Hepatocyte (in vitro differentiated cells): ENCODE data around the gene SEMA5A. TPM values are rescaled to one million over a fixed set of nuclear protein-coding genes. Genes with fewer than 3 reads are reported as not detected.
"Not testable (repeated sequence)": the region's sequence is repeated elsewhere in the genome, so short reads cannot be mapped to it uniquely, and the experiment has no call there.

ENCODE experiments used
- DNase-seq: peaks from one replicate; pipeline ENCODE4 v3.0.0-alpha.2; 2016; ENCODE audit warnings: low spot score
- H2AFZ ChIP-seq: fragments of 200-600 bp; sonication (generic); 2 replicates; pipeline ENCODE4 v1.6.0; 2016; ENCODE audit warnings: antibody characterized with exemption, mild to moderate bottlenecking
- H3K27ac ChIP-seq: fragments of 200-600 bp; sonication (generic); 2 replicates; pipeline ENCODE4 v1.5.1; 2016; ENCODE audit warnings: mild to moderate bottlenecking
- H3K27me3 ChIP-seq: fragments of 200-600 bp; sonication (generic); 2 replicates; pipeline ENCODE4 v1.6.1; 2016
- H3K36me3 ChIP-seq: fragments of 200-600 bp; sonication (generic); replicated peaks from 2 replicates; pipeline ENCODE4 v1.5.1; 2016; ENCODE audit warnings: low read depth; ENCODE audit not compliant: insufficient read depth
- H3K4me1 ChIP-seq: fragments of 200-600 bp; sonication (generic); 2 replicates; pipeline ENCODE4 v1.5.1; 2016; ENCODE audit warnings: mild to moderate bottlenecking, moderate library complexity; ENCODE audit not compliant: insufficient read depth
- H3K4me2 ChIP-seq: fragments of 200-600 bp; sonication (generic); 2 replicates; pipeline ENCODE4 v1.6.0; 2016
- H3K4me3 ChIP-seq: fragments of 200-600 bp; sonication (generic); 2 replicates; pipeline ENCODE4 v1.5.1; 2016; ENCODE audit warnings: mild to moderate bottlenecking
- H3K79me2 ChIP-seq: fragments of 200-600 bp; sonication (generic); 2 replicates; pipeline ENCODE4 v1.6.0; 2017; ENCODE audit warnings: mild to moderate bottlenecking
- H3K9me2 ChIP-seq: fragments of 200-600 bp; sonication (generic); replicated peaks from 2 replicates; pipeline ENCODE4 v1.6.0; 2017; ENCODE audit warnings: mild to moderate bottlenecking; ENCODE audit not compliant: insufficient read depth
- H3K9me3 ChIP-seq: fragments of 200-600 bp; sonication (generic); 2 replicates; pipeline ENCODE4 v1.5.1; 2016; ENCODE audit warnings: low read depth, mild to moderate bottlenecking
- H4K20me1 ChIP-seq: fragments of 200-600 bp; sonication (generic); 2 replicates; pipeline ENCODE4 v1.6.0; 2016; ENCODE audit warnings: mild to moderate bottlenecking; ENCODE audit not compliant: insufficient read depth, poor library complexity, severe bottlenecking
- CTCF ChIP-seq: fragments of 200-600 bp; sonication (generic); IDR thresholded peaks from 2 replicates; pipeline ENCODE4 v1.5.1; 2016; ENCODE audit warnings: antibody characterized with exemption, mild to moderate bottlenecking; ENCODE audit not compliant: poor library complexity
- EZH2 ChIP-seq: fragments of 200-600 bp; sonication (generic); IDR thresholded peaks from 2 replicates; pipeline ENCODE4 v1.6.1; 2016; ENCODE audit warnings: antibody characterized with exemption, mild to moderate bottlenecking, borderline replicate concordance
- EZH2phosphoT487 ChIP-seq: fragments of 200-600 bp; sonication (generic); IDR thresholded peaks from one replicate; pipeline ENCODE4 v1.6.1; 2018; ENCODE audit warnings: antibody characterized with exemption, mild to moderate bottlenecking, low read depth, moderate library complexity; ENCODE audit not compliant: unreplicated experiment, severe bottlenecking
- WGBS: methylation state at CpG from one replicate; pipeline ENCODE4 v1.1.6; 2016; ENCODE audit warnings: low lambda C conversion rate; ENCODE audit errors: missing lambda C conversion rate; 5-methylcytosine and 5-hydroxymethylcytosine counted together
- polyA plus RNA-seq: library from polyadenylated mRNA; unstranded; fragments of >200 nt; fragmentation: Nextera tagmentation; extraction: Ambion mirVana; gene quantifications from 2 replicates; pipeline ENCODE4 v1.2.1, GENCODE V29; 2016
- total RNA-seq: library from RNA; depleted of rRNA; stranded (reverse); fragments of >200 nt; gene quantifications from 2 replicates; pipeline ENCODE4 v1.2.3, GENCODE V29; 2014

Gene SEMA5A
- total and polyA plus RNA-seq, 2 experiments from 2014 or later = 10.7 to 21.7 TPM

- no peak overlapping the region for H3K27ac ChIP-seq
- no peaks in the 10 kb centered on the region for H3K9me3 ChIP-seq
- no peaks in the 10 kb centered on the region for H3K79me2 ChIP-seq
- H2AFZ ChIP-seq = no peak overlapping the region
- 91% methylated on average over 1 of the region's 1 CpG for WGBS
- no peaks in the 10 kb centered on the region for H4K20me1 ChIP-seq
- TF ChIP-seq CTCF = no peak
- TF ChIP-seq EZH2 = no peak
- no peak for TF ChIP-seq EZH2phosphoT487
- H3K4me3 ChIP-seq = no peak overlapping the region
- H3K36me3 ChIP-seq = no peaks in the 10 kb centered on the region
- no peaks in the 10 kb centered on the region for H3K4me1 ChIP-seq
- H3K9me2 ChIP-seq = no peaks in the 10 kb centered on the region
- no peaks in the 10 kb centered on the region for H3K27me3 ChIP-seq
- DNase-seq = no peak
- H3K4me2 ChIP-seq = no peak overlapping the region
Measured at GRCh38 chr5:9405196-9405754, 140.6 kb downstream of the SEMA5A start.

- Histone ChIP-seq H2AFZ (no peak overlapping the region), H3K36me3 (no peaks in the 10 kb centered on the region), H3K4me3 (no peak overlapping the region), H4K20me1 (no peaks in the 10 kb centered on the region), H3K27me3 (no peaks in the 10 kb centered on the region), H3K9me3 (no peaks in the 10 kb centered on the region), H3K27ac (no peak overlapping the region), H3K4me1 (no peaks in the 10 kb centered on the region), H3K9me2 (no peaks in the 10 kb centered on the region), H3K79me2 (no peaks in the 10 kb centered on the region), H3K4me2 (no peak overlapping the region)
- TF ChIP-seq EZH2 (no peak), CTCF (no peak), EZH2phosphoT487 (no peak)
- 80% methylated on average over 4 of the region's 4 CpGs for WGBS
- DNase-seq = no peak
Measured at GRCh38 chr5:9401786-9402472, 143.9 kb downstream of the SEMA5A start.

- not testable (repeated sequence) for H3K36me3 ChIP-seq, H3K9me3 ChIP-seq, DNase-seq, H3K9me2 ChIP-seq, H3K4me3 ChIP-seq, H3K79me2 ChIP-seq, H3K27me3 ChIP-seq, H4K20me1 ChIP-seq, H3K27ac ChIP-seq, H2AFZ ChIP-seq, H3K4me2 ChIP-seq, H3K4me1 ChIP-seq
- WGBS = 94% methylated on average over 5 of the region's 5 CpGs
Measured at GRCh38 chr5:9399783-9400182, 146.1 kb downstream of the SEMA5A start.

- no peak overlapping the region for H3K27ac ChIP-seq
- no peak overlapping the region for H2AFZ ChIP-seq
- H3K4me2 ChIP-seq = no peak overlapping the region
- no peak for TF ChIP-seq EZH2phosphoT487
- TF ChIP-seq EZH2 = no peak
- no peak for TF ChIP-seq CTCF
- no peaks in the 10 kb centered on the region for H3K36me3 ChIP-seq
- H3K79me2 ChIP-seq = no peaks in the 10 kb centered on the region
- H3K27me3 ChIP-seq = no peaks in the 10 kb centered on the region
- WGBS = 94% methylated on average over 2 of the region's 2 CpGs
- no peaks in the 10 kb centered on the region for H4K20me1 ChIP-seq
- no peak for DNase-seq
- no peak overlapping the region for H3K4me3 ChIP-seq
- no peaks in the 10 kb centered on the region for H3K9me2 ChIP-seq
- H3K9me3 ChIP-seq = no peaks in the 10 kb centered on the region
- no peaks in the 10 kb centered on the region for H3K4me1 ChIP-seq
Measured at GRCh38 chr5:9399094-9399493, 146.8 kb downstream of the SEMA5A start.
